Measurements from ENCODE around the gene TNFAIP8L3. TPM values are rescaled to one million over a fixed set of nuclear protein-coding genes. Genes with fewer than 3 reads are reported as not detected.
"Not testable (repeated sequence)": the region's sequence is repeated elsewhere in the genome, so short reads cannot be mapped to it uniquely, and the experiment has no call there.

The TNFAIP8L3 gene
- total RNA-seq, 1 experiment from 2014 or later: 0.33 TPM

GRCh38 chr15:51060030-51060673, 34.6 kb downstream of the TNFAIP8L3 start:
- no peak for DNase-seq (ENCODE audit: low spot score)

GRCh38 chr15:51054535-51054934, 40.2 kb downstream of the TNFAIP8L3 start:
- no peak for DNase-seq (ENCODE audit: low spot score)

- no peak for DNase-seq (ENCODE audit: low spot score)
Observed at GRCh38 chr15:51053571-51053970, 41.1 kb downstream of the TNFAIP8L3 start.

GRCh38 chr15:51051776-51052175, 42.9 kb downstream of the TNFAIP8L3 start:
- DNase-seq (ENCODE audit: low spot score): peak; percentile 82

- no peak for DNase-seq (ENCODE audit: low spot score)
Observed at GRCh38 chr15:51049081-51049480, 45.6 kb downstream of the TNFAIP8L3 start.

- DNase-seq (ENCODE audit: low spot score): no peak
Observed at GRCh38 chr15:51048308-51048707, 46.4 kb downstream of the TNFAIP8L3 start.

- no peak for DNase-seq (ENCODE audit: low spot score)
Observed at GRCh38 chr15:51046799-51047449, 47.8 kb downstream of the TNFAIP8L3 start.

GRCh38 chr15:51046016-51046415, 48.7 kb downstream of the TNFAIP8L3 start:
- no peak for DNase-seq (ENCODE audit: low spot score)

GRCh38 chr15:51044037-51044727, 50.5 kb downstream of the TNFAIP8L3 start:
- no peak for DNase-seq (ENCODE audit: low spot score)

- DNase-seq (ENCODE audit: low spot score): no peak
Observed at GRCh38 chr15:51038974-51039319, 55.8 kb downstream of the TNFAIP8L3 start.

GRCh38 chr15:51038162-51038973, 56.3 kb downstream of the TNFAIP8L3 start:
- DNase-seq (ENCODE audit: low spot score): no peak

GRCh38 chr15:51037474-51037873, 57.2 kb downstream of the TNFAIP8L3 start:
- not testable (repeated sequence) for DNase-seq (ENCODE audit: low spot score)

- peak; percentile 91 for DNase-seq (ENCODE audit: low spot score)
Observed at GRCh38 chr15:51030649-51031316, 63.9 kb downstream of the TNFAIP8L3 start.

GRCh38 chr15:51025454-51025846, 69.3 kb downstream of the TNFAIP8L3 start:
- no peak for DNase-seq (ENCODE audit: low spot score)

GRCh38 chr15:51024735-51025453, 69.8 kb downstream of the TNFAIP8L3 start:
- DNase-seq (ENCODE audit: low spot score): no peak

- DNase-seq (ENCODE audit: low spot score): no peak
Observed at GRCh38 chr15:51023499-51023898, 71.2 kb downstream of the TNFAIP8L3 start.

- no peak for DNase-seq (ENCODE audit: low spot score)
Observed at GRCh38 chr15:51022206-51022605, 72.5 kb downstream of the TNFAIP8L3 start.

- DNase-seq (ENCODE audit: low spot score): no peak
Observed at GRCh38 chr15:51016615-51017014, 78.1 kb downstream of the TNFAIP8L3 start.

GRCh38 chr15:51011212-51011611, 83.5 kb downstream of the TNFAIP8L3 start:
- no peak for DNase-seq (ENCODE audit: low spot score)

GRCh38 chr15:51007131-51007666, 87.5 kb downstream of the TNFAIP8L3 start:
- no peak for DNase-seq (ENCODE audit: low spot score)

Data from H4 (cell line).